K562 (cell line): Measurements from ENCODE around the gene CFAP44. TPM values are rescaled to one million over a fixed set of nuclear protein-coding genes. Genes with fewer than 3 reads are reported as not detected.

ENCODE experiments used
- ATF3 ChIP-seq, 2 experiments: fragments of 450-650 bp in 1 of 2; sonication (generic) in 1 of 2; formaldehyde crosslinking in 1 of 2; IDR thresholded peaks in 1 of 2; conservative IDR thresholded peaks in 1 of 2; 2 replicates each; pipeline versions ENCODE4 v1.6.1 to v1.8.1; 2016 to 2023; ENCODE audit warnings: mild to moderate bottlenecking in 2 of 2, moderate library complexity in 2 of 2, inconsistent platforms in 1 of 2, missing genetic modification reagents in 1 of 2
- ILF3 ChIP-seq: fragments of 450-650 bp; IDR thresholded peaks from 2 replicates; pipeline ENCODE4 v1.6.1; 2018; ENCODE audit warnings: antibody characterized with exemption, mild to moderate bottlenecking, moderate library complexity, borderline replicate concordance
- NCOA4 ChIP-seq: fragments of 450-650 bp; IDR thresholded peaks from 2 replicates; pipeline ENCODE4 v1.6.1; 2018; ENCODE audit warnings: mild to moderate bottlenecking; ENCODE audit not compliant: partially characterized antibody
- NRF1 ChIP-seq, 2 experiments: fragments of 450-650 bp; IDR thresholded peaks in 1 of 2; conservative IDR thresholded peaks in 1 of 2; 2 replicates each; pipeline ENCODE4 v1.6.1; 2014; ENCODE audit warnings: mild to moderate bottlenecking in 2 of 2
- RFX5 ChIP-seq: IDR thresholded peaks from 2 replicates; pipeline ENCODE4 v1.6.1; 2011; ENCODE audit warnings: low read depth, mild to moderate bottlenecking, improper control_type of control experiment, low read length
- SMAD2 ChIP-seq: fragments of 150-350 bp; IDR thresholded peaks from 2 replicates; pipeline ENCODE4 v1.6.1; 2014; ENCODE audit warnings: low read depth, mild to moderate bottlenecking, low read length
- TCF15 ChIP-seq: fragments of 250-450 bp; sonication (Bioruptor Pico); IDR thresholded peaks from 2 replicates; pipeline ENCODE4 v1.8.0; 2022; ENCODE audit warnings: moderate library complexity, mild to moderate bottlenecking, inconsistent platforms
- TRIM25 ChIP-seq: fragments of 450-650 bp; IDR thresholded peaks from 2 replicates; pipeline ENCODE4 v1.7.0; 2016; ENCODE audit warnings: borderline replicate concordance
- ZNF354B ChIP-seq: fragments of 250-450 bp; sonication (Bioruptor Pico); IDR thresholded peaks from 2 replicates; pipeline ENCODE4 v1.4.0; 2020
- polyA plus RNA-seq, 8 experiments: library from polyadenylated mRNA; depleted of rRNA in 4 of 8; stranded (reverse) in 5 of 8; unstranded in 3 of 8; fragments of >200 nt; fragmentation: Nextera tagmentation in 2 of 8; fragmentation: Illumina TruSeq in 1 of 8; extraction: Ambion mirVana in 2 of 8; extraction: Trizol in 1 of 8; gene quantifications; 2 replicates each; pipeline versions ENCODE4 v1.2.1 to v1.2.3, GENCODE V29; 2011 to 2014; ENCODE audit warnings: inconsistent platforms in 1 of 8, missing spikeins in 1 of 8
- total RNA-seq, 7 experiments: library from RNA; depleted of rRNA in 6 of 7; stranded (reverse); fragments of >200 nt in 6 of 7; fragmentation: Illumina TruSeq in 2 of 7; extraction: Trizol in 2 of 7; gene quantifications; 2 replicates each; pipeline versions ENCODE4 v1.2.1 to v1.2.3, GENCODE V29; 2011 to 2021; ENCODE audit warnings: low replicate concordance in 1 of 7

Gene CFAP44
- total and polyA plus RNA-seq, 9 of the 15 experiments (the other 6 are each of a cell fraction or from before 2014, with no cell fraction given): 0.29 to 2.4 (median 1.1) TPM

GRCh38 chr3:113485161-113485609, 43.9 kb upstream of the CFAP44 start (continued):
- TF ChIP-seq ATF3 (IDR thresholded peaks at IDR 0.05) (no peak), ATF3 (CRISPR knock-in tag; conservative IDR thresholded peaks at IDR 0.05) (no peak), NRF1 (conservative IDR thresholded peaks at IDR 0.05 in 1 of 2, IDR thresholded peaks at IDR 0.05 in 1 of 2) (no peak), ILF3 (no peak), ZNF354B (CRISPR knock-in tag) (no peak), SMAD2 (no peak), RFX5 (no peak), TCF15 (no peak), TRIM25 (no peak), NCOA4 (no peak)
